K562 (cell line): ENCODE results near the gene CYBRD1. TPM values are rescaled to one million over a fixed set of nuclear protein-coding genes. Genes with fewer than 3 reads are reported as not detected.

ENCODE experiments used
- ARID4B ChIP-seq: sonication (generic); formaldehyde crosslinking; IDR thresholded peaks from 2 replicates; pipeline ENCODE4 v1.8.0; 2022; ENCODE audit warnings: mild to moderate bottlenecking, missing genetic modification reagents
- CREB5 ChIP-seq: fragments of 250-450 bp; sonication (Bioruptor Pico); IDR thresholded peaks from 2 replicates; pipeline ENCODE4 v1.5.0; 2020; ENCODE audit warnings: mild to moderate bottlenecking
- E2F5 ChIP-seq: sonication (generic); formaldehyde crosslinking; IDR thresholded peaks from 2 replicates; pipeline ENCODE4 v1.8.0; 2022; ENCODE audit warnings: mild to moderate bottlenecking, missing genetic modification reagents
- FOXP4 ChIP-seq: sonication (generic); formaldehyde crosslinking; IDR thresholded peaks from 2 replicates; pipeline ENCODE4 v1.8.0; 2022; ENCODE audit warnings: mild to moderate bottlenecking, missing genetic modification reagents, borderline replicate concordance
- KDM1A ChIP-seq, 2 experiments: fragments of 450-650 bp; IDR thresholded peaks; 2 replicates each; pipeline ENCODE4 v1.6.1; 2016; ENCODE audit warnings: mild to moderate bottlenecking in 2 of 2
- NCOA4 ChIP-seq: fragments of 450-650 bp; IDR thresholded peaks from 2 replicates; pipeline ENCODE4 v1.6.1; 2018; ENCODE audit warnings: mild to moderate bottlenecking; ENCODE audit not compliant: partially characterized antibody
- NCOR1 ChIP-seq: fragments of 450-650 bp; IDR thresholded peaks from 2 replicates; pipeline ENCODE4 v1.6.1; 2016; ENCODE audit warnings: mild to moderate bottlenecking, moderate library complexity
- NFIC ChIP-seq: fragments of 450-650 bp; IDR thresholded peaks from 2 replicates; pipeline ENCODE4 v1.6.1; 2017; ENCODE audit warnings: mild to moderate bottlenecking, inconsistent platforms
- NR1H2 ChIP-seq: sonication (generic); formaldehyde crosslinking; IDR thresholded peaks from 2 replicates; pipeline ENCODE4 v1.4.0; 2020; ENCODE audit warnings: mild to moderate bottlenecking, missing genetic modification reagents
- ZMIZ1 ChIP-seq, 2 experiments: fragments of 150-350 bp in 1 of 2; IDR thresholded peaks; 2 replicates each; pipeline ENCODE4 v1.6.1; 2012 to 2016; ENCODE audit warnings: low read depth in 2 of 2, low read length in 2 of 2, mild to moderate bottlenecking in 1 of 2, moderate library complexity in 1 of 2
- ZNF217 ChIP-seq: sonication (generic); formaldehyde crosslinking; IDR thresholded peaks from 2 replicates; pipeline ENCODE4 v1.8.0; 2022; ENCODE audit warnings: mild to moderate bottlenecking, missing genetic modification reagents
- ZNF354B ChIP-seq: fragments of 250-450 bp; sonication (Bioruptor Pico); IDR thresholded peaks from 2 replicates; pipeline ENCODE4 v1.4.0; 2020
- ZNF589 ChIP-seq: fragments of 200-800 bp; sonication (Bioruptor generic); IDR thresholded peaks from 2 replicates; pipeline ENCODE4 v1.6.1; 2016; ENCODE audit warnings: low read depth, missing genetic modification characterization, missing compliant biosample characterization
- polyA plus RNA-seq, 8 experiments: library from polyadenylated mRNA; depleted of rRNA in 4 of 8; stranded (reverse) in 5 of 8; unstranded in 3 of 8; fragments of >200 nt; fragmentation: Nextera tagmentation in 2 of 8; fragmentation: Illumina TruSeq in 1 of 8; extraction: Ambion mirVana in 2 of 8; extraction: Trizol in 1 of 8; gene quantifications; 2 replicates each; pipeline versions ENCODE4 v1.2.1 to v1.2.3, GENCODE V29; 2011 to 2014; ENCODE audit warnings: inconsistent platforms in 1 of 8, missing spikeins in 1 of 8
- total RNA-seq, 7 experiments: library from RNA; depleted of rRNA in 6 of 7; stranded (reverse); fragments of >200 nt in 6 of 7; fragmentation: Illumina TruSeq in 2 of 7; extraction: Trizol in 2 of 7; gene quantifications; 2 replicates each; pipeline versions ENCODE4 v1.2.1 to v1.2.3, GENCODE V29; 2011 to 2021; ENCODE audit warnings: low replicate concordance in 1 of 7

Gene CYBRD1
- total and polyA plus RNA-seq, 9 of the 15 experiments (the other 6 are each of a cell fraction or from before 2014, with no cell fraction given), result 9.6 to 22.4 (median 15.6) TPM

- TF ChIP-seq ZMIZ1 (IDR thresholded peaks at IDR 0.05; ENCODE audit: low read depth in 2 of 2, low read length in 2 of 2), result no peak
- TF ChIP-seq E2F5 (CRISPR knock-in tag), result no peak
- no peak for TF ChIP-seq FOXP4 (CRISPR knock-in tag)
- TF ChIP-seq ZNF589 (CRISPR knock-in tag), result peak; percentile 92; the same call in 1 of the 2 replicates
- TF ChIP-seq ZNF217 (CRISPR knock-in tag), result no peak
- TF ChIP-seq ZNF354B (CRISPR knock-in tag), result no peak
- 0 out of 2 replicates have a peak, but pooled peaks have one; percentile 35 for TF ChIP-seq CREB5
- peak; percentile 76 for TF ChIP-seq NFIC
- no peak for TF ChIP-seq NR1H2 (CRISPR knock-in tag)
- TF ChIP-seq KDM1A (IDR thresholded peaks at IDR 0.05), result no peak
- no peak for TF ChIP-seq NCOR1
- TF ChIP-seq NCOA4, result no peak
- TF ChIP-seq ARID4B (CRISPR knock-in tag), result peak; percentile 53
Observed at GRCh38 chr2:171522052-171522787, at the start of gene CYBRD1 (continued).
